Measurements from ENCODE around the gene WNT3.

WNT3 gene

DNA sequence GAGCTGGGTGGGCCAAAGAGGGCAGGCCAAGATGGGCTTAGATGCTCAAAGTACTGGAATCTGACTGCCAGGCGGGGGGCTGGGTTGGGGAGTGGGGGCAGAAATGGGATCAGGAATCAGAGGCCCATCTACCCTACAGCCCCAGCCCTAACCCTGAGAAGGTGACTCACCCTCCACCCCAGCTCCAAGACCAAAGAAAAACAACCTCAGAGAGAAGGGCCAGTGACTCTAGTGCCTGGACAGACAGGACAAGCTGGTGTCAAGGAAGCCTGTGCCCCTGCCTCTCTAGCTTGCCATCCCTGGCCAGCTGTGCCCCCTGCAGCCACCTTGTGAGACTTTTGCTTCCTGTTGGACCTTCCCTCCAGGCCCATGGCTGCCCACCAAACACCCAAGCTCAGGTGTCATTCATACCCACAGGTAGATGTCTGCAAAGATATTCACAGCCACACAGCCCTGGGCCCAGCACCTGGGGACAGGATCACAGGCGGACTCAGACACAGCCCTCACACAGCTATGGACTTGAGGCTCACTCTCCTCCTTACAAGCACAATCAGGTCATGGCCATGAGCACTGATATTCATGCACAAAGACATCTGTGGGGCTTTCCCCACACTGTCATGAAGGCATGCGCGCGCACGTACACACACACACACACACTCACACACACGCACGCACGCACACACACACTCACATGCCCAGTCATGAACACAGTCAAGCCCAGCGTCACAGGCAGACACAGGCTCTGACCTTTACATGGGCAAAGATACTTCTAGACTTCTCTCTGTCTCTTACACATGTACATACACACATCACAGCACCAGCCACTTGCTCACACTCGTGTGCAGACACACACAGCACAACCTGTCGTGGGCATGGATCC lies 2.8 kb downstream of the WNT3 start:
- no peak for TF ChIP-seq CTCF (IDR thresholded peaks at IDR 0.05; ENCODE audit: low read depth, low read length)
- no peak for DNase-seq (ENCODE audit: low read depth in 2 of 2)
- no peak overlapping the region for H3K4me3 ChIP-seq (replicated peaks in 1 of 2; ENCODE audit: low read depth in 2 of 2, low read length in 2 of 2)

GRCh38 chr17:46814446-46814845 lies 4.0 kb downstream of the WNT3 start:
- no peak for TF ChIP-seq CTCF (IDR thresholded peaks at IDR 0.05; ENCODE audit: low read depth, low read length)

DNA sequence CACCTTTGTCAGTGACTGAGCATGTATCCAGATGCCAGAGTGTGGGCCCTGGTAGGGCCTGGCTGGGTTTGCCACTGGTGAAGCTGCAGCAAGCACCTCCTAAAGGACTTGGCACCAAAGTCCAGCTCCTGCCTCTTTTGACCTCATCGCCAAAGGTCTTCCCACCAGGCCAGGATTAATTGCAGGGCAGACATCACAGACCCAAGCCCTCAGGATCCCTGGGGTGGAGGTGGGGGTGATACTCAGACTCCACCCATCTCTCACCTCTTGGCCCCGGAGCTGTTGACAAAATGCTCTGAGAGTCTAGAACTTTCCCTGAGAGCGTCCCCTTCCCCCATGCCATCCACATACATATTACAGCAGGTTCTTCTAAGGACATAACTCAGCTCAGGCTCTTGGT lies 4.6 kb downstream of the WNT3 start:
- TF ChIP-seq CTCF (IDR thresholded peaks at IDR 0.05; ENCODE audit: low read depth, low read length): no peak
- no peak for DNase-seq (ENCODE audit: low read depth in 2 of 2)
- H3K4me3 ChIP-seq (replicated peaks in 1 of 2; ENCODE audit: low read depth in 2 of 2, low read length in 2 of 2): no peak overlapping the region

More at GRCh38 chr17:46814446-46814845, 4.0 kb downstream of the WNT3 start:
- no peak for DNase-seq (ENCODE audit: low read depth in 2 of 2)
- no peak overlapping the region for H3K4me3 ChIP-seq (replicated peaks in 1 of 2; ENCODE audit: low read depth in 2 of 2, low read length in 2 of 2)

DNA sequence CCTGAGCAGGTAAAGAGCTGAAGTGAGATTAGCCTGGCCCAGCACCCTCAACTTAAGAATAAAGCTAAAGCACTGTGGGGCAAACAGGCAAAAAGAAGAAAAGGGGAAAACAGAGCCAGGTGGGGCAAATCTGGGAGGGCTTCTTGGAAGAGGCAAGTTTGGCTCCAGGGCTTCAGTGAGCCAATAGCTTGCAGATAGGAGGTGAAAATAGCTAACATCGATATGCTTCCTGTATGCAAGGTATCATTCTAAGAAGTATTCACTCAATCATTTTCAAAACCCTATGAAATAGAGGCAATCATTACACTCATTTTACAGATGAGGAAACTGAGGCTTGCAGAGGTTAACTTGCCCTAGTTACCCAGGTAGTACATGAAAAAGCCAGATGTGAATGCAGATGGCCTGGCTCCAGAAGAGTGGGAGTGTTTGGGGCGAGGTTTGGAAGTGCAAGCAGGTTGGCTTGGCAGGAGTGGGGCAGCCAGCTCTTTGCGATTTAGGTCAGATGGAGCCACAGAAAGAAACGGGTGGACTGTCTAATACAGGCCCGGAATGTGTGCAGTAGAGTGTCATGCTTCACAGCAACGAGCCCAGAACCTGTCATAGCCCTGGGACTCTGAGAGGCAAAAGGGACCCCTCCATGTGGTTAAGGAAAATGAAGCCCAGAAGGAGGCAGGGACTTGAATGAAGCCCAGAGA lies 5.7 kb downstream of the WNT3 start:
- H3K4me3 ChIP-seq (replicated peaks in 1 of 2; ENCODE audit: low read depth in 2 of 2, low read length in 2 of 2): no peak overlapping the region
- TF ChIP-seq CTCF (IDR thresholded peaks at IDR 0.05; ENCODE audit: low read depth, low read length): no peak
- DNase-seq (ENCODE audit: low read depth in 2 of 2): no peak

DNA sequence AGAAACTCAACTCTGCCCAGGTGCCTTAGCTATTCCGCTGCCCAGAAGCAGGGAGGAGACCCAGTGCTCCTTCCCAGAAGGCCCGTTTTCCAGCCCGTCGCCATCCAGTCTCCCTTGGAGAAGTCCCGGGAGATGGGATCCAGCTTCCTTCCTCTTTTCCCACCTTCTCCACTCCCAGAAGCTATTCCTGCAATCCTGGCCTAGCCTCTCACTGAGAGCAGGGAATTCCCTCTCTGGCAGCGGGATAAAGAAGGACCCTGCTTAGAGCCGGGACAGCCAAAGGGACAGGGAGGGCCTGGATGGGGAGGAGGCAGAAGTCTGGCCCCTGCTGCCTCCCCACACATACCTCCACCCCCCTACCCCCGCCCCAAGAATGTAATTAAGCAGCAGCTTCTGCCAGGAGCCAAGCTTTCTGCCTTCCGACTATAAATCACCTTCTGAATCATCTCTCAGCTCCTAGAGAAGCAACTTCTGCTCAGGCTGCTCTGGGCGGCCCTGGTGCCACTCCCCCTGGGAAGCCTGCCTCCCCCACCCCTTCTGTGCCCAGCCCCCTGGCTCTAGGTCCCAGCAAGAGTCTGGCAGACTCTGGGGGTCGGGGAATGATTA lies 6.4 kb downstream of the WNT3 start:
- TF ChIP-seq CTCF (IDR thresholded peaks at IDR 0.05; ENCODE audit: low read depth, low read length): no peak
- no peak for DNase-seq (ENCODE audit: low read depth in 2 of 2)
- no peak overlapping the region for H3K4me3 ChIP-seq (replicated peaks in 1 of 2; ENCODE audit: low read depth in 2 of 2, low read length in 2 of 2)

DNA sequence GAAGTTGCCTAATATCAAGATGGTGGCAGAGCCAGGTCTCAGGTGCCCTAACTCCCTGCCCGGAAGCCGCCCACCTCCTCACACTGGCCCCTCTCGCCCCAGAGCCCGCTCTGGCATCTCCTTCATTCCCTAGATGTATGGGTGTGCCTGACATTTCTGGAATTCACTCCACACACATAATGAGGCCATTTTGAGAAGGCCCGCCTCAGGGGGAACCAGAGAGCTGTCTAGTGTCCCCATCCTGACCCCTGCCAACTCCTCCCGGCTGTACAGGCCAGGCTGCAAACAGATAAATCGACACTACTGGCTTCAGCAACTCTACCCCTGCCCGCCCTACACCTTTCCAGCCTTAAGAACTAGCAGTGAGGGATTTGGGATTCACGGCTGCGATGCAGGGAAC lies 7.7 kb downstream of the WNT3 start:
- no peak overlapping the region for H3K4me3 ChIP-seq (replicated peaks in 1 of 2; ENCODE audit: low read depth in 2 of 2, low read length in 2 of 2)
- no peak for TF ChIP-seq CTCF (IDR thresholded peaks at IDR 0.05; ENCODE audit: low read depth, low read length)
- DNase-seq (ENCODE audit: low read depth in 2 of 2): no peak
